COLO668 (cell line): ENCODE data around the gene ZNF326.

Experiments used
- DNase-seq: peaks from one replicate; lab custom pipeline; 2025; ENCODE audit not compliant: unreplicated experiment; lab: John Stamatoyannopoulos, UW

ZNF326 gene, protein sequence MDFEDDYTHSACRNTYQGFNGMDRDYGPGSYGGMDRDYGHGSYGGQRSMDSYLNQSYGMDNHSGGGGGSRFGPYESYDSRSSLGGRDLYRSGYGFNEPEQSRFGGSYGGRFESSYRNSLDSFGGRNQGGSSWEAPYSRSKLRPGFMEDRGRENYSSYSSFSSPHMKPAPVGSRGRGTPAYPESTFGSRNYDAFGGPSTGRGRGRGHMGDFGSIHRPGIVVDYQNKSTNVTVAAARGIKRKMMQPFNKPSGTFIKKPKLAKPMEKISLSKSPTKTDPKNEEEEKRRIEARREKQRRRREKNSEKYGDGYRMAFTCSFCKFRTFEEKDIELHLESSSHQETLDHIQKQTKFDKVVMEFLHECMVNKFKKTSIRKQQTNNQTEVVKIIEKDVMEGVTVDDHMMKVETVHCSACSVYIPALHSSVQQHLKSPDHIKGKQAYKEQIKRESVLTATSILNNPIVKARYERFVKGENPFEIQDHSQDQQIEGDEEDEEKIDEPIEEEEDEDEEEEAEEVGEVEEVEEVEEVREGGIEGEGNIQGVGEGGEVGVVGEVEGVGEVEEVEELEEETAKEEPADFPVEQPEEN

DNA sequence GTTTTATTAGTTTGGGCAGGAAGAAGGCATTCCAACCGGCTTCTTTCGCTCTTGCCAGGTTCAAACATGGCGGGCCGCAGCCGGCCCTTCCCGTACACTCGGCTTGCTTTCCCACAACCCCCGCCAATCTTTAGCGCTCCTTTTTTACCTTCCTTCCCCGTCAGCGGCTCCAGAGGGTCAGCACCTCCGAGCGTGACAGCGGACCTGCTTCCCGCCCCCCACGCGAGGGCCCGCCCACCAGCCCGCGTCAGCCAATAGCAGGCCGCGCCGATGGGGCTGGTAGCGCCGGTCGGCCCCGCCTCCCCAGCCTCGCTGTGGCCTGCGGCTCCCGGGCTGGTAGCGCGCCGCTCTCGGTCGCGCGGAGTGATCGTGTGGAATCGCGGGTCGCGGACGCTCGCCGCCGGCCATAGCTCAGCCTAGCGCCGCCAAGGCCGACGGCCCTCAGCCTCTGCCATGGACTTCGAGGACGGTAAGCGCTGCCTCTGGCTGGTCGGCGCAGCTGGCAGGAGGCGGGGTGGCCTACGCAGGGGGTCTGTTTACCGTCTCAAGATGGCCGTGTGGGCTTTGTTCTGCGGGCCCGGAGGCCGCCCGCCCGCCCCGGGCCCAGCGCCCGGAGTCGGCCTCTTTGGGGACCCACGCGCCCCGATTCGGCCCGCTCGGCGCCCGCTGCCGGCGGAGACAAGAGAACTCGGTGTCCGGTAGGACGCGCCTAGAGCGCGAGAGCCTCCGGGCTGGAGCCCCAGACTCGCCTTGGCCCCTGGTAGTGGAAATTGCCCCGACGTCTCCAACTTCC lies at the start of gene ZNF326:
Gene ZNF326 (plus strand): TSS at position 306 of the 793 bp plus-strand sequence. CDS start 148 bp downstream, at position 454.
- peak; percentile 98 for DNase-seq

DNA sequence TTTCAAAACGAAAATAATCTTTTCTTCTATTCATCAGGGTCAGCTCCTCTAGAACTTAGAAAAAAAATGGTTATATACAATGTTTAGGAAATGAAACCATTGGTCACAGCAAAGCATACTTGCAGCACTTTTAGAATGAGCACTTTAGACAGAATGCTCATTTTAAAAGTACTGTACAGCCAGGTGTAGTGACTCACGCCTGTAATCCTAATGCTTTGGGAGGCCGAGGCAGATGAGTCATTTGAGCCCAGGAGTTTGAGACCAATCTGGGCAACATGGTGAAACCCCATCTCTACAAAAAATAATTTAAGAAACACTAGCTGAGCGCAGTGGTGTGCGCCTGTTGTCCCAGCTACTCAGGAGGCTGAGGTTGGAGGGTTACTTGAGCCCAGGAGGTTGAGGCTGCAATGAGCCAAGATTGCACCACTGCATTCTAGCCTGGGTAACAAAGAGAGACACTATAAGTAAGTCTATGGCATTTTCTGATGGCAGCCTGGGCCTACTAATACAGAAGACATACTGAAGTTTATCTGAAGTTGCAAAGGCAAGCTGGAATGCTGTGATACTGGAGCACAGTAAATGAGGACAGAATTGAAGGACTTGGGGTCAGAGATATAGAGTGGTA lies 48.9 kb upstream of the ZNF326 start:
- no peak for DNase-seq

DNA sequence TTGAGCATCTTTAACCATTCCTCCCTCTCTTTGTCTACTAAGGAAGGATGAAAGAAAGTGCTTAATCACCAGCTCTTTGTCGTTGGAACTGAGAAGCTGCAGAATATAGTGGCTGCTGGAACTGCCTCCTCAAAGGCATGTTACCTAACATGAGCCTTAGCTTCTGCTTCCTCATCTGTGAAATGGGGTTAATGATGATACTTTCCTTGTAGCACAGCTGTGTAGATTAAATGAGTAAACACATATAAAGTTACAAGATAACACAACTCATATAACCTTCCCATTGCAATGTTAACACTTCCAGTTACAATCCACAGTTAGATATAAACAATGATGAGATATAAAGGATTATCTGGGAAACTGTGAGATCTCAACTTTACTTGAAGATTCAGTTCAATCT lies 48.4 kb upstream of the ZNF326 start:
- no peak for DNase-seq

DNA sequence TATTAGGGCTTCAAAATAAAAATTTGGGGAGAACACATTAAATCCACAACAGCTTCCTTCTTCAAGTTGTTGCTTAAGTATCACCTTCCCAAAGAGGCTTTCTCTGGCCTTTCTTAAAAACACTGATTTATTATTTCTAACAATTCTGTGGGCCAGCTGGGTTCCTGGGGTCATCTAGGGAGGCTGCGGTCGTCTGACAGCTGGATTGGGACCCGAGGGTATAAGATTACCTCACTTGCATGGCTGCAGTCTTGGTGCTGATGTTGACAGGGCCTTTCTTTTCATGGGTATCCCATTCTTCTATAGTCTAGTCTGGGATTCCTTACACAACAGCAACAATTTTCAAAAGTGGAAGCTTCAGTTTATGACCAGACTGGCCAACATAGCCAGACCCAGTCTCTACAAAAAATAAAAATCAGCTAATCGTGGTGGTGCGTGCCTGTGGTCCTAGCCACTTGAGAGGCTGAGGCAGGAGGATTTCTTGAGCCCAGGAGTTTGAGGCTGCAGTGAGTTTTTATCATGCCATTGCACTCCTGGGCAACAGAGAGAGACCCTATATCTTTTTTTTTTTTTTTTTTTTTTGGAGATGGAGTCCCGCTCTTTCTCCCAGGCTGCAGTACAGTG lies 46.1 kb upstream of the ZNF326 start:
- no peak for DNase-seq

DNA sequence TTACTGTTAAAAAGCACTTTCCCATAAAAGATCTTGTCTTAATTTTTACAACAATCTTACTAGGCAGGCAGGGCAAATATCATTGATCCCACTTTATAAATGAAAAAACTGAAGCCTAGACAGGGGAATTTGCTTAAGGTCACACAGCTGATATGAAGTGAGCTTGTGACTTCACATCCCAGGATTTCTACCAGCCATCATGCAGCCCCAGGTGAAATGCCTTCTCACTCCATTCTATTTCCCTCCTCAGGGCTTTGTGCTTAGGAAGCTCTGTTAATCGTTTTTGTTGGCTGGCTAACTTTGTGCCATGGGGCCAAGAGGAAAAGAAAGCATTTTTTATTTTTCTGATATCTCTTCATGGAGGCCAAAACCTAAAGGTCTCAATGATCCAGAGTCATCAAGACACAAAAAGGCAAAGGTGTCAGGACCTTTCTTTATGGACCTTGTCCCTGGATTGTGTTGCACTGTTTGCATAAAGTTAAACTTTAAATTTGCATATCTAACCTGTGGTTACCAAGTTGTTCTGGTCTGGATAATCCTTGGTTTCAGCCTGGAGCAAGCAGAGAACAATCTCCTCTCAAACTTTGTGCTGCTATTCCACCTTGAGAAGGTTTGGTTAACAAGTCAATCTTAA lies 44.8 kb upstream of the ZNF326 start:
- DNase-seq, result no peak

DNA sequence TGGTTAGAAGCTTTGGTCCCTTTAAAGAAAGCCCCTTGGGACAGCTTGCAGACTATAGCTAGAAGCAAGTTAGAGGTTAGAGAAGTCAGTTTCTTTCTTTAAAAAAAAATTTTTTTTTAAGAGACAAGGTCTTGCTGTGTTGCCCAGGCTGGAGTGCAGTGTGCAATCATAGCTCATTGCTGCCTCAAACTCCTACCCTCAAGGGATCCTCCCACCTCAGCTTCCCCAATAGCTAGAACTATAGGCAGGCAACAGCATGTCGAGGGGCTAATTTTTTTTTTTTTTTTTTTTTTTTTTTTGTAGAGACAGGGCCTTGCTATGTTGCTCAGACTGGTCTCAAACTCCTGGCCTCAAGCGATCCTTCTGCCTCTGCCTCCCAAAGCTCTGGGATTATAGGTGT lies 44.2 kb upstream of the ZNF326 start:
- DNase-seq, result no peak

DNA sequence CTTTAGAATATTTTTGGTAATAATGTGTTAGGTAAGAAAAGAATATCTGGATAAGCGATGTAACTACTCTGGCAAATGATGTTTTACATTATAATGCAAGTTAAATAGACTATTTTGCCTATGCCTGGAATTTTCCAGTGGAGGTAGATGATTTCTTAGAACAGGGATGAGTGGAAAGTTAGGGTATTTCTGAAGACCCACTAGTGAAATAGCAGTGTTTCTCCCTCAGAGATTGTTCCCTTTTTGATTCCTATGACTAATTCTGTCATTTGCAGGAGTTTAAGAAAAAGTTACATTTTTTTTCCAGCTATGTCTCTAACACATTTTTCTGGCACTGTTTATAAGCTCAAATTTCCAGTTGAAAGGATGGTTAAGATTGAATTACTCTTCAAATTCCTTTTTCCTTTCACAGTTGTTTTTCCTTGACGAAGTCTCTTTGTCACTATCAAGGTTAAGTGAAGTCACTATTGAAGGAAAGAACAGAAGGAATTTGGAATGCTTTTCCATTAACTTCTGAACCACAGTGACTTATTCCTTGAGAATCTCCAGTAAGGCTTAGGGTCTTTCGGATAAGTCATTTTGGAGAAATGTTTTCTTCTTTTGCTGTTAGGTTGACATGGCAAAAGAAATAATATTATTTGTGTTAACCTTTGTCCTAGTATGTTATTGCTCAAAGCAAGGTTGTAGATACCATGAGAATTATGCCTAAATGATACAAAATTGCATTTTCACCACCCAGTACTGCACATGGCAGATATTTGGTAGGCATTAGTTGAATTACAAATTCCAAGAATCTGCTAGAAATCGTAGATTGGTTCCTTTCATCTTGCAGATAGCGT lies 42.9 kb upstream of the ZNF326 start:
- DNase-seq, result no peak

DNA sequence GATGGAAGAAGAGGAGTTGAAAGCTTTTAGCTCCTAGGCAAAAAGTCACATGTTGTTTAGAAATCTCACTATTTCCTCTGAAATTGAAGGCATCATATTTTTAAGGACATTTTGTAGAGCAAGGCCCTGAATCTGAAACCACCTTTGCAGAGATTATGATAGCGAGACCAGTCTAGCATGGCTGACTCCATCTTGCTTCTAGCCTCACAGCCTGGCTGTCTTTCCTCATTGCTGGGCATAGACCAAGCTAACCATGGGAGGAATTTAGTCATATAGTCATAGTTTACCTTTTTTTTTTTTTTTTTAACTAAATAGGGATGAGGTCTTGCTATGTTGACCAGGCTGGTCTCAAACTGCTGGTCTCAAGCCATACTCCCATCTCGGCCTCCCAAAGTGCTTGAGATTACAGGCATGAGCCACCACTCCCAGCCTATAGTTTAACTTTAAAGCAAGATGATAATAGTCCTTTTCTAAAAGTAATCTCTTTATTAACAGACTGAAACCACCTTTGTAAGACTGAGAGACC lies 42.2 kb upstream of the ZNF326 start:
- no peak for DNase-seq

DNA sequence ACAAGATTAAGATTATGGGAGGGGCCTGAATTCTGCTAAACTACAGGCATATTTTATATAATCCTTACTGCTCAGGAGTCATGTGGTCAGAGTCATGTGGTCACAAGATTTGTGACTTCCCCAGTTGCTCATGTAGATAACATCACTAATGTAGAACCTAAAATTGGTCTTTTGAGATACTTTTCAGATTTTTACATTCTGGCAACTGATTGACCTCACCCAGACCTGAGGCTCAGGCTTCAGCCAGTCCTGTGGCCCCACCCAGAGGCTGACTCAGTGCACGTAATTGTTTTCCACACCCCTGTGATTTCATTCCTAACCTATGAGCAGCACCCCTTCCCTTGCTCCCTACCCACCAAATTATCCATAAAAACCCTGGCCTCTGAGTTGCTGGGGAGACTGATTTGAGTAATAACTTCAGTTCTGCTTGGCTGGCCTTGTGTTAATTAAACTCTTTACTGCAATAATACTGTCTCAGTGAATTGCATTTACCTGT lies 41.7 kb upstream of the ZNF326 start:
- peak; percentile 38 for DNase-seq

DNA sequence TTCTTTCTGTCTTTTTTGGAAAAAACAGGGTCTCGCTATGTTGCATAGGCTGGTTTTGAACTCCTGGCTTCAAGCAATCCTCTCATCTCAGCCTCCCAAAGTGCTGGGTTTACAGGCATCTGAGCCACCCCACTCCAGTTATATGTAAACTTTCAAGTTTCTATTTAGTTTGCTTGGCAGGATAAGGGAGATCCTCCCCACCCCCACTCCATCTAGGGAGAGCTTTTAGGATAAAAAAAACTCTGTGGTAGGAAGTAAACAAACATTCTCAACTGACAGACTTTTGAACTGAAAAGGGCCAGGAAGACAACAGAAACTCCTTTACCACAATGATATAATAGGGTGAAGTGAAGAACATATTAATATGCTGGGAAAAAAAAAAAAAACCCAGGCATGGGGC lies 41.0 kb upstream of the ZNF326 start:
- no peak for DNase-seq

DNA sequence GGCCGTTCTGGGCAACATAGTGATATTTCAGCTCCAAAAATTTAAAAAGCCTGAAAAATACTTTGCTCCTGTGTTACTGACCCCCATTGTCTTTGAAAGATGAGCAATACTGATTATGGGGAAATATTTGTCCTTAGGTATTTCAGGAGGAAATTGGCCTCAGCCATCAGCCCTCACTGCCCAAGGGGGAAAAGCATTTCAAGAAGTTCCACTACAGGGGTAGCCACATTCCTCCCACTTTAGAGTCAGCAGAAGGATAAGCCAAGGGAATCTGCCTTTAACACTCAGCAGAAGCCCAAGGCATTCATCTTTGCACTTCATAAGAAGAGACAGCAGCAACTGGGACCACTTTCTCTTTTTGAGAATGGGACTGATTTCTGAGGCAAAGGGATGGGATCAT lies 40.5 kb upstream of the ZNF326 start:
- DNase-seq, result no peak

DNA sequence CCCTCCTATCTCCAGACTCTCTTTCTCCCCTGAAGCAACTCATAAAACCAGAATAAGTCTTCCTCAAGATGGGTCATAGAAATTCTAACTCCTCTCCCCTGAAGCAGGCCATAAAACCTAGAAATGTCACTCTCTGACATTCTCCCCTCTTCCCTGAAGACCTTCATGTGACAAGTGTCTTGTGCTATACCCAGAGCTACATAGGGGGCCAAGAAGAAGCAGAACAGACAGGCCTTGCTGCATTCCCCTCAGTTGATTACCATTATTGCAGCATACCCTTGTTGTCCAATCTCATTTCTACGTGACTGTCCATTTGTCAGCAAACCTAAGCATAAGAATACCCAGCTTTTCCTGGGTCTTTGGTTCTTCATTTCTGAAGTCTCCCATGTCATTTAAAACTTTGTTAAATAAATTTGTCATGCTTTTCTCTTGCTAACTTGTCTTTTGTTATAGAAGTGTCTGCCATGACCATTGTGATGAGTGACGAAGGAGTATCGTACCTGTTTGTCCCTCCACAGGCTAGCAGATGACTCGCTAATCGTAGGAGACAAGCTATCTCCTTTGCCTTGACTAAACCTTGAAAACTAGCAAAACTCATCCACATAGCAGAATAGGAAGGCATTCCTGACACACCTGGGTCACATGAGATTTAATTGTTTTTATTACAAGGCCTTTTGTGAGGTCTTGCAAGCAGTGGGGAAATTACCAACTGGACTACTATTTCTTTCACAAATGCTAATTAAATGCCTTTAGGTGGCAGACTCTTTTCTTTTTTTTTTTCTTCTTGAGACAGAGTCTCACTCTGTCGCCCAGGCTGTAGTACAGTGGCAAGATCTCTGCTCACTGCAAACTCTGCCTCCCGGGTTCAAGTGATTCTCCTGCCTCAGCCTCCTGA lies 39.4 kb upstream of the ZNF326 start:
- DNase-seq, result no peak

DNA sequence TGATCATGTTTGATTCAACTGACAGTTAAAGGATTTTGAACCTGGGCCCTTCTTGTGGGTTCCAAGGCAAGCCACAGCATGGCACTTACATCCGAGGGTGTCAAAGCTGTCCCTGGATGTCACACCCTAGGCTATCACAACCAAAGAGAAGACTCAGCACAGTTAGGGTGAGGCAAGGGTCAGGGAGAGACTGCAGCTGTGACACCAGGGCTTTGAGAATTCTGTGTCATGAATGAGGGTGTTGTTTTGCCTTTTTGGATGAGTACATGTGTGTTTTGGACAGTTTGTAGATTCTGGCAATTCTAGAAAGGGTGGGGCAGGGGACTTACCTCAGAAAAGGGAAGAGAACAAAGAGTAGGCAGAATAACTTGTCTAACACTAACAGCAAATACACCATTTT lies 37.8 kb upstream of the ZNF326 start:
- DNase-seq, result no peak

DNA sequence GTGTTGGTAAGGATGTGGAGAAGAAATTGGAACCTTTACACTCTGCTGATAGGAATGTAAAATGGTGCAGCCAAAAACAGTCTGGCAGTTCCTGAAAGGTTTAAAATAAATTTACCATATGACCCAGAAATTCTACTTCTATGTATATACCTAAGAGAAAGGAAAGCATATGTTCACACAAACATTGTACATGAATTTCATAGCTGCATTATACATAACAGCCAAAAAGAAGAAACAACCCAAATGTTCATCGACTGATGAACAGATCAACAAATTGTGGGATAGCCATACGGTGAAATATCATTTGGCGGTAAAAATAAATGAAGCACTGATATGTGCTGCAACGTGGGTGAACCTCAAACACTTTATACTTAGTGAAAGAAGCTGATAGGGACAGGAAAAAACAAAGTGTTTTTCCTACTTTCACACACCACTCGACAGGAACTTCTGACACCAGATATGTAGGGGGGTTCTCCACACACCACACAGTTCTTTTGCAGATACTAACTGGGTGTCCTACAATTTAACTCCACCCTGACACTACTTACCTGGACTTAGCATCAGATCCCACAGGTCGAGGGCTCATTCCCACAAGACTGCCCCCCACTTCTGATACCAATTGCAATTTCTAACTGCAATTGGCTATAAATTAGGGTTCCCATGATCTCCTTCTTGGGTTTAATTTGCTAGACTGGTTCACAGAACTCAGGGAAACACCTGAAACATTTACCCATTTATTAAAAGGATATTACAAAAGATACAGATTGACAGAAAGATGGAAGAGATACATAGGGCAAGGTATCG lies 35.9 kb upstream of the ZNF326 start:
- no peak for DNase-seq

DNA sequence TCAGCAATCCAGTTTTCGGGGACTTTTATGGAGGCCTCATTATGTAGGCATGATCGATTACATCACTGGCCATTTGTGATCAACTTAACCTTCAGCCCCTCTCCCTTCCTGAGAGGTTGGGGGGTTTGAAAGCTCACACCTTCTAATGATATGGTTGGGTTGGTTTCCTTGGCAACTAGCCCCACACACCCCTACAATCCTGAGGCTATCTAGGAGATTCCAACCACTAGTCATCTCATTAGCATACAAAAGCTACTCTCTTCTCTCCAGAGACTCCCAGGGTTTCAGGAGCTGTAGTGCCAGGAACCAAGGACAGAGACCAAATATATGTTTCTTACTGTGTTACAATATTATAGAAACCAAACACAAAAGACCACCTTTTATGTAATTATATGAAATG lies 35.2 kb upstream of the ZNF326 start:
- DNase-seq, result no peak

DNA sequence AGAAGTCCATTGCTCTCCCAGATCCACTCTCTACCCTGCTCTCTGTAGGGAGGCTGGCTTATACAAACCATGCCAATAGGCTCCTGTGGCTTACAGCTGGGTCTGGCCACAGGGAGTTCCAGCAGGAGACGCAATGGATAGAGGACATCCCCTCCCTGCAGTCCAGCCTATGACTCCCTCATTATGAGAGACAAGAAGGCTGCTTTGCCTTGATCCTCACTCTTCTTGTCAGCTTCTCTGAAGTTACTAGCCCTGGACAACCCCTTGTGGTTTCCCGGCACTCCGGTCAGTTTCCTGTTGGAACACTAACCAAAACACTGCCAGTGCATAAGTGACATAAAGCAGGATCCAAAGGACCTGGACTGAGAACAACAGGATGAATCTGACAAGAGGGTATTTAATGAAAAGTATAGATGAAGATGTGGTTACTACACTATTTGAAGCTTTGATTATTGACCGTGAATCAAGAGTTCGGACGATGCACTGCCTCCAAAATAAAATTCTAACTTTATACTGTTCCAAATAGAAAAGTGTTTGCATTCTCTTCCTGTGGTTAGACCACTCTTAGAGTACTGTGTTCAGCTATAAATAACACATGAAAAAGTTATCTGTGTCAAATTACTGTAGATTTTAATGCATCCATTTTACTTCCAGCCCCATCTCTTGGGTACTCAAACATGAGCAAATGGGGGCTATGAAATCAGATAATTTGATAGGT lies 32.7 kb upstream of the ZNF326 start:
- no peak for DNase-seq

DNA sequence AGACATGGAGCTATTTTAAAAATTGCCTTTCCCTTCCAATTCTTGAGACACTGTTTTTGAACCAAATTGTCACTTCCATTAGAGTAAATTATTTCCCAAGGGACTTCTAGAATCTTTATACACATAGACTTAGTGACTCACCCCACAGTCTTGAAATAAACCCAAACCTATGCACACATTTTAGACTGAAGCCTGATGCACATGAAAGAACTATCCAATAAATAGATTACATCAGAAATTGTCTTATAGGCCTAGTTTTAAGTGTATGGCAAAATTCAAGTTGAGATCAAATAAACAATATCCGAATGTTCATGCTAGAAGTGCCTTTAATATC lies 32.2 kb upstream of the ZNF326 start:
- DNase-seq, result no peak
